H9 (cell line): ENCODE measurements around the gene GABRB1. TPM values are rescaled to one million over a fixed set of nuclear protein-coding genes. Genes with fewer than 3 reads are reported as not detected.

Source experiments
- DNase-seq: peaks from one replicate; pipeline ENCODE4 v3.0.0-alpha.2; 2017
- H2AFZ ChIP-seq: one replicate; pipeline ENCODE4 v1.6.1; 2013; ENCODE audit warnings: mild to moderate bottlenecking, low read length, control low read depth, moderate library complexity
- H2AK5ac ChIP-seq: 2 replicates; pipeline ENCODE4 v1.6.1; 2013; ENCODE audit warnings: low read length, control low read depth, mixed read lengths; ENCODE audit not compliant: insufficient read length
- H2BK120ac ChIP-seq: one replicate; pipeline ENCODE4 v1.6.1; 2013; ENCODE audit warnings: low read depth, mild to moderate bottlenecking, low read length, control low read depth, inconsistent platforms; ENCODE audit not compliant: poor library complexity, severe bottlenecking
- H2BK12ac ChIP-seq: 2 replicates; pipeline ENCODE4 v1.6.1; 2013; ENCODE audit warnings: low read length, control low read depth, mixed read lengths, low read depth; ENCODE audit not compliant: insufficient read length
- H2BK15ac ChIP-seq: 2 replicates; pipeline ENCODE4 v1.6.1; 2013; ENCODE audit warnings: low read depth, low read length, control low read depth
- H2BK20ac ChIP-seq: one replicate; pipeline ENCODE4 v1.6.1; 2013; ENCODE audit warnings: low read depth, mild to moderate bottlenecking, low read length, control low read depth, inconsistent platforms; ENCODE audit not compliant: poor library complexity, severe bottlenecking
- H2BK5ac ChIP-seq: 2 replicates; pipeline ENCODE4 v1.6.1; 2013; ENCODE audit warnings: low read length, control low read depth, mixed read lengths; ENCODE audit not compliant: insufficient read length
- H3K14ac ChIP-seq: 2 replicates; pipeline ENCODE4 v1.6.1; 2013; ENCODE audit warnings: low read length, control low read depth; ENCODE audit not compliant: insufficient read depth
- H3K18ac ChIP-seq: 2 replicates; pipeline ENCODE4 v1.6.1; 2013; ENCODE audit warnings: low read depth, mild to moderate bottlenecking, mixed read lengths, low read length, control low read depth; ENCODE audit not compliant: insufficient read length
- H3K23ac ChIP-seq: 2 replicates; pipeline ENCODE4 v1.6.1; 2013; ENCODE audit warnings: low read length, control low read depth, mixed read lengths, low read depth; ENCODE audit not compliant: insufficient read length
- H3K23me2 ChIP-seq: 2 replicates; pipeline ENCODE4 v1.6.1; 2013; ENCODE audit warnings: low read depth, mild to moderate bottlenecking, mixed read lengths, low read length, control low read depth; ENCODE audit not compliant: insufficient read length, poor library complexity, severe bottlenecking
- H3K27ac ChIP-seq: 2 replicates; pipeline ENCODE4 v1.5.1; 2013; ENCODE audit warnings: low read length, control low read depth, mixed read lengths, low read depth; ENCODE audit not compliant: insufficient read length
- H3K27me3 ChIP-seq: 2 replicates; pipeline ENCODE4 v1.6.1; 2013; ENCODE audit warnings: low read length, control low read depth, inconsistent platforms; ENCODE audit not compliant: insufficient read depth
- H3K4ac ChIP-seq: 2 replicates; pipeline ENCODE4 v1.6.1; 2013; ENCODE audit warnings: low read depth, mild to moderate bottlenecking, control low read depth, inconsistent platforms, low read length, moderate library complexity
- H3K4me1 ChIP-seq: 2 replicates; pipeline ENCODE4 v1.6.1; 2013; ENCODE audit warnings: low read length, control low read depth, inconsistent platforms; ENCODE audit not compliant: insufficient read depth
- H3K4me2 ChIP-seq: 2 replicates; pipeline ENCODE4 v1.6.1; 2013; ENCODE audit warnings: low read length, control low read depth, mixed read lengths; ENCODE audit not compliant: insufficient read length, insufficient read depth
- H3K56ac ChIP-seq: 2 replicates; pipeline ENCODE4 v1.6.1; 2013; ENCODE audit warnings: low read depth, mild to moderate bottlenecking, mixed read lengths, low read length, control low read depth; ENCODE audit not compliant: insufficient read length
- H3K79me1 ChIP-seq: 2 replicates; pipeline ENCODE4 v1.6.1; 2013; ENCODE audit warnings: low read depth, mild to moderate bottlenecking, moderate library complexity, low read length, control low read depth, inconsistent platforms; ENCODE audit not compliant: insufficient read depth, poor library complexity, severe bottlenecking
- H3K79me2 ChIP-seq: 2 replicates; pipeline ENCODE4 v1.6.1; 2013; ENCODE audit warnings: low read length, control low read depth, inconsistent platforms; ENCODE audit not compliant: insufficient read depth
- H3K9ac ChIP-seq: 2 replicates; pipeline ENCODE4 v1.6.1; 2013; ENCODE audit warnings: low read length, control low read depth, mixed read lengths; ENCODE audit not compliant: insufficient read length; ENCODE audit errors: extremely low read depth
- H3K9me3 ChIP-seq: one replicate; pipeline ENCODE4 v1.6.1; 2013; ENCODE audit warnings: low read depth, low read length, inconsistent platforms; ENCODE audit not compliant: control insufficient read depth
- H3T11ph ChIP-seq: one replicate; pipeline ENCODE4 v1.6.1; 2013; ENCODE audit warnings: mild to moderate bottlenecking, low read length, control low read depth, inconsistent platforms
- H4K20me1 ChIP-seq: one replicate; pipeline ENCODE4 v1.6.1; 2013; ENCODE audit not compliant: control insufficient read depth, insufficient read length, insufficient read depth
- H4K5ac ChIP-seq: 2 replicates; pipeline ENCODE4 v1.6.1; 2013; ENCODE audit warnings: low read depth, mild to moderate bottlenecking, mixed read lengths, low read length, control low read depth; ENCODE audit not compliant: insufficient read length
- H4K8ac ChIP-seq: replicated peaks from 2 replicates; pipeline ENCODE4 v1.6.1; 2013; ENCODE audit warnings: low read length, control low read depth, mixed read lengths, low read depth; ENCODE audit not compliant: insufficient read length
- H4K91ac ChIP-seq: 2 replicates; pipeline ENCODE4 v1.6.1; 2013; ENCODE audit warnings: low read depth, mild to moderate bottlenecking, moderate library complexity, mixed read lengths, low read length, control low read depth; ENCODE audit not compliant: insufficient read length
- H3K27ac Mint-ChIP-seq, 3 experiments: 2 replicates in 2 of 3; 3 replicates in 1 of 3; pipeline ENCODE4 v1.8.0; 2020 to 2021; ENCODE audit warnings: mixed read lengths in 3 of 3, mild to moderate bottlenecking in 1 of 3, moderate library complexity in 1 of 3
- H3K27me3 Mint-ChIP-seq: 2 replicates; pipeline ENCODE4 v1.8.0; 2021; ENCODE audit warnings: low read depth, mild to moderate bottlenecking, moderate library complexity, mixed read lengths
- H3K36me3 Mint-ChIP-seq, 3 experiments: 2 replicates in 2 of 3; 3 replicates in 1 of 3; pipeline ENCODE4 v1.8.0; 2020 to 2021; ENCODE audit warnings: low read depth in 3 of 3, mixed read lengths in 3 of 3; ENCODE audit not compliant: insufficient read depth in 1 of 3
- H3K4me1 Mint-ChIP-seq, 2 experiments: 2 replicates each; pipeline ENCODE4 v1.8.0; 2020; ENCODE audit warnings: mixed read lengths in 2 of 2
- H3K4me3 Mint-ChIP-seq, 2 experiments: 2 replicates in 1 of 2; 3 replicates in 1 of 2; pipeline ENCODE4 v1.8.0; 2020 to 2021; ENCODE audit warnings: mild to moderate bottlenecking in 2 of 2, mixed read lengths in 2 of 2, moderate library complexity in 1 of 2
- H3K9me3 Mint-ChIP-seq, 2 experiments: 2 replicates in 1 of 2; 3 replicates in 1 of 2; pipeline ENCODE4 v1.8.0; 2020; ENCODE audit warnings: mild to moderate bottlenecking in 2 of 2, mixed read lengths in 2 of 2, moderate library complexity in 1 of 2
- WGBS: extraction: QIAGEN DNeasy Blood & Tissue Kit; methylation state at CpG from one replicate; pipeline ENCODE4 v1.1.7; 2013; ENCODE audit warnings: missing lambda C conversion rate, low lambda C conversion rate, mixed read lengths; ENCODE audit not compliant: insufficient read length; ENCODE audit errors: extremely low coverage; 5-methylcytosine and 5-hydroxymethylcytosine counted together
- total RNA-seq: library from RNA; stranded (reverse); gene quantifications from 2 replicates; pipeline ENCODE4 v1.2.1, GENCODE V29; 2021
- TF ChIP-seq, protein P1 (sequence below): fragments of 200-600 bp; sonication (generic); conservative IDR thresholded peaks from 3 replicates; pipeline ENCODE4 v1.8.0; 2021; ENCODE audit warnings: antibody characterized with exemption, mild to moderate bottlenecking

GABRB1 gene
- total RNA-seq, 1 experiment from 2014 or later = 0.39 TPM

DNA sequence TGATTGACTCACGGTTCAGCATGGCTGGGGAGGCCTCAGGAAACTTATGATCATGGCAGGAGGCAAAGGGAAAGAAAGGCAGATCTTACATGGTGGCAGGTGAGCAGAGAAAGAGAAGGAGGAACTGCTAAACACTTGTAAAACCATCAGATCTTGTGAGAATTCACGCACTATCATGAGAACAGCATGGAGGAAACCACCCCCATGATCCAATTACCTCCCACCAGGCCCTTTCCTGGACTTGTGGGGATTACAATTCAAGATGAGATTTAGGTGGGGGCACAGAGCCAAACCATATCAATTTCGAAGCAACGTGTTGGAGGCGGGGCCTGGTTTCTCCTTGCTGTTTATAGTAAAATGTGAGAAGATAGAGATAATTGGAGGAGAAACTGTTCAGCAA, 167.4 kb downstream of the GABRB1 start:
- H3K4me3 Mint-ChIP-seq = no peak overlapping the region
- H3K4ac ChIP-seq = no peak overlapping the region
- no peaks in the 10 kb centered on the region for H3K27me3 ChIP-seq
- H3K9me3 ChIP-seq = no peaks in the 10 kb centered on the region
- H3K79me1 ChIP-seq = no peaks in the 10 kb centered on the region
- H3K18ac ChIP-seq = no peak overlapping the region
- no peak overlapping the region for H3K14ac ChIP-seq
- no peak overlapping the region for H3K27ac ChIP-seq
- no peak overlapping the region for H4K8ac ChIP-seq
- H3K4me1 ChIP-seq = no peaks in the 10 kb centered on the region
- H2BK20ac ChIP-seq = no peak overlapping the region
- no peaks in the 10 kb centered on the region for H3K27me3 Mint-ChIP-seq
- H4K91ac ChIP-seq = no peak overlapping the region
- H3K36me3 Mint-ChIP-seq = no peaks in the 10 kb centered on the region; a peak in 1 of 7 replicates
- no peaks in the 10 kb centered on the region for H3K23me2 ChIP-seq
- TF ChIP-seq, protein P1, sequence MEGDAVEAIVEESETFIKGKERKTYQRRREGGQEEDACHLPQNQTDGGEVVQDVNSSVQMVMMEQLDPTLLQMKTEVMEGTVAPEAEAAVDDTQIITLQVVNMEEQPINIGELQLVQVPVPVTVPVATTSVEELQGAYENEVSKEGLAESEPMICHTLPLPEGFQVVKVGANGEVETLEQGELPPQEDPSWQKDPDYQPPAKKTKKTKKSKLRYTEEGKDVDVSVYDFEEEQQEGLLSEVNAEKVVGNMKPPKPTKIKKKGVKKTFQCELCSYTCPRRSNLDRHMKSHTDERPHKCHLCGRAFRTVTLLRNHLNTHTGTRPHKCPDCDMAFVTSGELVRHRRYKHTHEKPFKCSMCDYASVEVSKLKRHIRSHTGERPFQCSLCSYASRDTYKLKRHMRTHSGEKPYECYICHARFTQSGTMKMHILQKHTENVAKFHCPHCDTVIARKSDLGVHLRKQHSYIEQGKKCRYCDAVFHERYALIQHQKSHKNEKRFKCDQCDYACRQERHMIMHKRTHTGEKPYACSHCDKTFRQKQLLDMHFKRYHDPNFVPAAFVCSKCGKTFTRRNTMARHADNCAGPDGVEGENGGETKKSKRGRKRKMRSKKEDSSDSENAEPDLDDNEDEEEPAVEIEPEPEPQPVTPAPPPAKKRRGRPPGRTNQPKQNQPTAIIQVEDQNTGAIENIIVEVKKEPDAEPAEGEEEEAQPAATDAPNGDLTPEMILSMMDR = no peak
- H3K9me3 Mint-ChIP-seq = no peaks in the 10 kb centered on the region
- H2BK120ac ChIP-seq = no peak overlapping the region
- no peak overlapping the region for H2BK15ac ChIP-seq
- no peak for DNase-seq
- no peak overlapping the region for H2BK5ac ChIP-seq
- H3K23ac ChIP-seq = no peak overlapping the region
- H3K9ac ChIP-seq = no peak overlapping the region
- H3T11ph ChIP-seq = no peak overlapping the region
- no peak overlapping the region for H3K4me2 ChIP-seq
- H3K56ac ChIP-seq = no peak overlapping the region
- H2AK5ac ChIP-seq = no peak overlapping the region
- no peak overlapping the region for H2AFZ ChIP-seq
- WGBS = no CpG with 5 or more reads among the region's 5 CpGs
- no peak overlapping the region for H2BK12ac ChIP-seq
- no peaks in the 10 kb centered on the region for H3K79me2 ChIP-seq
- H3K4me1 Mint-ChIP-seq = peaks cover 2 to 9% of the 10 kb centered on the region in 2 experiments
- H3K27ac Mint-ChIP-seq = peak overlapping the region in 2 of 3 experiments; percentile 24 to 81; a peak in 3 of 7 replicates
- no peak overlapping the region for H4K5ac ChIP-seq
- no peaks in the 10 kb centered on the region for H4K20me1 ChIP-seq
